DOHH2 (cell line): ENCODE results near the gene SAP30L.

ENCODE experiments used
- CTCF ChIP-seq: fragments of 200-600 bp; sonication (generic); IDR thresholded peaks from one replicate; pipeline ENCODE4 v1.5.1; 2014; ENCODE audit warnings: antibody characterized with exemption, mild to moderate bottlenecking, low read depth, low read length; ENCODE audit not compliant: poor library complexity, severe bottlenecking
- EZH2phosphoT487 ChIP-seq: fragments of 200-600 bp; sonication (generic); IDR thresholded peaks from 2 replicates; pipeline ENCODE4 v1.6.1; 2017; ENCODE audit warnings: borderline replicate concordance, mild to moderate bottlenecking, antibody characterized with exemption, low read length, moderate library complexity, mixed read lengths

- no peak for TF ChIP-seq CTCF
- TF ChIP-seq EZH2phosphoT487 = no peak
These were observed 64.2 kb downstream of the SAP30L start for GRCh38 chr5:154509784-154510555.
